ENCODE data around the gene ZNF19.
"Not testable (repeated sequence)": the region's sequence is repeated elsewhere in the genome, so short reads cannot be mapped to it uniquely, and the experiment has no call there.

ZNF19 gene

GRCh38 chr16:71489122-71489521 lies at the start of gene ZNF19:
Gene ZNF19, minus strand, starts transcription at chr16:71489324. Its CDS starts 7,210 bp downstream, at chr16:71482114.
- DNase-seq, result no peak

DNA sequence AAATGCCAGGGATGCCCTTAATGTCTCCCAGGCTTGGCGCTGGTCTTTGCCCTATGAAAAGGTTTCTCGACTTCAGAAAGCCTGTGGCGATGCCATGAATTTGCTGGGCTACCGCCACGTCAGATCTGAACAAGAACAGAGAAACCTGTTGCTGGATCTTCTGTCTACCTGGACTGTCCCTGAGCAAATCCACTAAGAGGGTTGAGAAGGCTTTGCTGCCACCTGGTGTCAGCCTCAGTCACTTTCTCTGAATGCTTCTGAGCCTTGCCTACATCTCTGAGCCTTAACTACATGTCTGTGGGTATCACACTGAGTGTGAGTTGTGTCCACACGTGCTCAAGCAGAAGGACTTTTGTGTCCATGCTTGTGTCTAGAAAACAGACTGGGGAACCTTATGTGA lies 48.5 kb upstream of the ZNF19 start:
- DNase-seq, result peak; percentile 2

- no peak for DNase-seq
Measured at GRCh38 chr16:71536752-71537499, 47.8 kb upstream of the ZNF19 start.

GRCh38 chr16:71532366-71532765 lies 43.2 kb upstream of the ZNF19 start:
- no peak for DNase-seq

- no peak for DNase-seq
Measured at GRCh38 chr16:71528863-71529262, 39.7 kb upstream of the ZNF19 start.

- no peak for DNase-seq
Measured at GRCh38 chr16:71528257-71528656, 39.1 kb upstream of the ZNF19 start.

- no peak for DNase-seq
Measured at GRCh38 chr16:71526111-71526631, 37.0 kb upstream of the ZNF19 start, which contains the start of gene CHST4. Gene CHST4, plus strand, starts transcription at chr16:71526426. Its CDS starts 10,252 bp downstream, at chr16:71536678.

DNA sequence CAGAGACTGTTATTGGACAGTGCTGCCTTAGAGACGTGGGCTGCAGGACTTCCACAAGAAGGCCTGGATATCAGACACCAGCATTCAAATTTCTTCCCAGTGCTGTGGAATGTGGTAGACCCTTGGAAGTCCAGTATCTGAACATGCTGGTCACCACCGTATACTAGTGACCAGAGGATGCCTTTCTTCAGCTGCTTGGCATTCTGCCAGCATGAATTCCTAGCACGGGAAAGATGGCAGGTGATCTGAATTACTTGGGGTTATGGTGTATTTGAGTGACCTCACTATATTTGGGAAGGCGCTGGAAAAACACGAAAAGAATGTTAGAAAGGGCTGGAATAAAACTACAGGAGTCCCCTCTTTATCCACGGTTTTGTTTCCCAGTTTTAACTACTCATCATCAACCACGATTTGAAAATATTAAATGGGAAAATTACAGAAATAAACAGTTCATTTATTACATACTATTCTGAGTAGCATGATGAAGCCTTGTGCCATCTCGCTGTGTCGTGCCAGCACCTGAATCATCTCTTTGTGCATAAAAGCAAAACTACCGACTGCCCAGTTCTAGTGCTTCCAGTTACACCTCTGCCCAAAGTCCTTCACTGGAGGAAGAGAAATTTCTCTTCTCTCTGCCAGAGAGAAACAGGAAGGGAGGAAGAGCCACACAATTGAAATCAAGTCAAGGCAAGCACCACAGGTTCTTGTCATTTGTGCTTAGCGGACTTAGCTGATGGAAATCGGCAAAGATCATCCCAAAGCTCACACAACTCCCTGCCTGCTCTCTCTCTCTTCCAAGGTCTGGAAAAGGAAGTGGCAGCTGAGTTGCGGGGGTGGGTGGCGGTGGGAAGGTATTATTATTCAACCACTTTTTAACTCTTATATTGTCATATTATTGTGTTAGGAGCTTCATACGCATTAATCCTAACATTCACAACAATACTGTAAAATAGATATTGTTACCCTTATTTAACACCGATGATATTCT lies 35.7 kb upstream of the ZNF19 start:
- no peak for DNase-seq

GRCh38 chr16:71520550-71520949 lies 31.4 kb upstream of the ZNF19 start:
- DNase-seq, result no peak

DNA sequence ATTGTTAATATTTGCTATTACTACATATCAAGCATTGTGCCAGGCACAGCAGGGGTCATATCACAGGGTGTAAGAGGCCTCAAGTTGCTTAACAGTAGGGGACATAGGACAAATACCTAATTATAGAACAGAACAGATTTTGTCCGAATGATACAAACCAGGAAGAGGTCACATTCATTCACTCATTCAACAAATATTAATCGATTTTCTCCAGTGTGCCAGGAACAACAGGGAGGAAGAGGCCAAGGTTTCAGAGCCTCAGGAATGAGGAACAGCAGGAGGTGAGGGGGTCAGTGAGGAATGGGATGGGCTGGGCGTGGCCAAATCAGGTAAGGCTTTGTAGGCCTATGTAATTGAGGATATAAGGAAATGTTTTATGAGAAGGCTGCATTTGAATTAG lies 25.9 kb upstream of the ZNF19 start:
- no peak for DNase-seq

GRCh38 chr16:71514476-71514875 lies 25.4 kb upstream of the ZNF19 start:
- no peak for DNase-seq

GRCh38 chr16:71513302-71513701 lies 24.2 kb upstream of the ZNF19 start:
- no peak for DNase-seq

DNA sequence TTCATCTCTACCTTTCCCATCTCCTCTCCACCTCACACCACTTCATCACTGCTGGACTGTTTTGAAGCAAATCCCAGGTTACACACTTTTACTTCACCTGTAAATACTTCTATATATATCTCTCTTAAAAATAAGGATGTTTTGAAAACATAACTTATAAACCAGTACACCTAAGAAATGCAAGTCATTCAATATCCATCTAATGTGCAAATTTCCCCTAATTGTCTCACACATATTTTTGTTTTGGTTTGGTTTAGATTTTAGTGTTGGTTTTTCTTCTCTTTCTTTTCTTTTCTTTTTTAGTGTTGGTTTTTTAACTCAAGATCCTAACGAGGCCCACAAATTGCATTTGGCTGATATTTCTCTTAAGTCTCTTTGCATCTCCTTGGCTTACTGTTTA lies 17.9 kb upstream of the ZNF19 start:
- no peak for DNase-seq

- no peak for DNase-seq
Measured at GRCh38 chr16:71504901-71505300, 15.8 kb upstream of the ZNF19 start.

DNA sequence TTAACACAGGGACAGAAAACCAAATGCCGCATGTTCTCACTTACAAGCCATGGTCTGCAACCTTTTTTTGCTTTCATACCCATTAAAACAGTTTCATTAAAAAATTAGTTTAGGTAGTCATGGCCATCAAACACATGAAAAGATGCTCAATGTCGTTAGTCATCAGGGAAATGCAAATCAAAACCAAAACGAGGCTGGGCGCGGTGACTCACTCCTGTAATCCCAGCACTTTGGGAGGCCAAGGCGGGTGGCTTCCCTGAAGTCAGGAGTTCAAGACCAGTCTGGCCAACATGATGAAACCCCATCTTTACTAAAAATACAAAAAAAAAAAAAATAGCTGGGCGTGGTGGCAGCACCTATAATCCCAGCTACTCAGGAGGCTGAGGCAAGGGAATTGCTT lies 14.9 kb upstream of the ZNF19 start:
- DNase-seq, result not testable (repeated sequence)

DNA sequence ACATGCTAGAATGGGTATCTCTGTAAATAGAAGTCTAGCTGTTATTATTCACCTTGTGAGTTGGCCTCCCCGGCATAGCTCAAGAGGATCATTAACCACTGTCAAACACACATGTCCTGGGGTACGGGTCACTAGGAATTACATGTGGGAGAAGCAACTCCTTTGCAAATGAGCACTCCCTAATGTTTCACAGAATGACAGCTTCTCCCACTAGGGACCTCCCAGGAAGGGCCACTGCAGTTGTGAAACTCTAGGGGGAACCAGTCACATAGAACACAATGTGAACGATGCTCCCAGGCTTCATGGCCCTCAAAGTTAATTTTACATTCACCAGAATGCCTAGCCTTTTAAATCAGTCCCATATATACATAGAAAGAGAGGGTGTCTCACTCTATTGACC lies 12.4 kb upstream of the ZNF19 start:
- DNase-seq, result no peak

- no peak for DNase-seq
Measured at GRCh38 chr16:71500964-71501363, 11.8 kb upstream of the ZNF19 start.

DNA sequence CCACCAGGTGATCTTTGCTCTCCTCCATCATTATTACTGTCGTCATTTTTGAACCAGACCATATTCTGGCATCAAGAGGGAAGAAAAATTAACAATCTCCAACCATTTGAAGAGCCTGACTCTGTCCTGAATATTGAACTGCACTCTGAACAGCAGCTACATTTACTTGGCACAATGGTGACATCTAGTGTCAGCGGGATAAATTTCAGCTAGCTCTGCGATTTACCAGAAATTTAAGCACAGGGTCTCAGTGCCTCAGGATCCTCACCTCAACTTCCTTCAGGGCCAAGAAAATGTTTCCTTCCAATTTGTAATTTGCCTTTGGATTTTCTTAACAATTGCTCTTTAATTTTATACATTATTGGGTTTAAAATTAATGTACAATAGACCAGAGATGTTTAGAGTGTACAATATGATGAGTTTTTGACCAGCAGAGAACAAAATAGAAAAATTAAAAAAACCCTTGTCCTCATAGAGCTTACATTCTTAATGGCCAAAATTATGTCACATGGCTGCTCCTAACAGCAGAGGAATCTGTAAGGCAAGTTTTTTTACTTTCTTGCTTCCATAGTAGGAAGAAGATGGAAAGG lies 10.7 kb upstream of the ZNF19 start:
- DNase-seq, result peak; percentile 19

GRCh38 chr16:71498031-71498430 lies 8.9 kb upstream of the ZNF19 start:
- DNase-seq, result no peak

DNA sequence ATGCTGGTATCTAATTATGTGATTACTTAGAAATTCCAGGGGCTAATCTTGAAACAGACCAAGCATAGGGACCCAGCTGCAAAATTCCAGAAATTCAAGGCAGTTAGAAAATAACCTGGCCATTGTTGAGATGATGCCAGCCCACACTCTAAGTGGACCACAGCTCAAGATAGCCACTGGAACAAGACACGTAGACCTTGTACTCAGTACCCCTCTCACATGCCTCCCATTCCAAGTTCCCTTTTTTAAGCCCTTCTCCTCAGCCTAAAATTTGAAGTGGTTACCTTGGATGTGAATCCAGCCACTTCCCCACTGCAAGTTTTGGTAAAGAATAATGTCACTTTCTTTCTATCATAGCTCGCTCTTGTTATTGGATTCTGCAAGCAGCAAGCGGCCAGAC lies 4.1 kb upstream of the ZNF19 start:
- no peak for DNase-seq

- DNase-seq, result no peak
Measured at GRCh38 chr16:71492786-71493185, 3.7 kb upstream of the ZNF19 start.

DNA sequence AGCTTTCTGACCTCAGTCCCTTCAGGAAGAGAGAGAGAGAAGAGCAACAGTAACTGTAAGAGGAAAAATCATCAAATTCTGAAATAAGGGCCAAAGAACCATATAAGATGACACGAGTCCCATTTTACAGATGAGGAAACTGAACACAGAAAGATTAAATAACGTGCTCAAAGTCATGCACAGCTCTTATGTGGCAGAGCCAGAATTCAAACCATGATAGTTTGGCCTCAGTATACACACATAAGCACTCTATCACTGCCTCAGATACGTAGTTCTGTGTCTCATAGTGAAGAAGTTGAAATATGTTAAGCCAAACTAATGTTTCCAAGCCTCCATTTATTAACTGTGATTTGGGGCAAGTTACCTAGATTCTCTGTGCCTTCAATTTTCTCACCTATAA lies 1.9 kb upstream of the ZNF19 start:
- DNase-seq, result no peak

GRCh38 chr16:71490361-71490760 lies 1.2 kb upstream of the ZNF19 start:
- no peak for DNase-seq

Data from stimulated activated CD4-positive, alpha-beta T cell treated with anti-CD3 and anti-CD28 coated beads, Interleukin-12 subunit alpha, Interleukin-12 subunit beta, amount 100 ng/mL, for 4 hours (primary cell).